HepG2 (cell line): ENCODE measurements around the gene OTOP1.

Experiments
- CHD4 ChIP-seq: fragments of 200-600 bp; sonication (generic); IDR thresholded peaks from 2 replicates; pipeline ENCODE4 v1.7.0; 2017; ENCODE audit warnings: mild to moderate bottlenecking, low read length, borderline replicate concordance
- TF ChIP-seq, protein P1 (sequence below): sonication (generic); formaldehyde crosslinking; IDR thresholded peaks from 2 replicates; pipeline ENCODE4 v1.4.0; 2020; ENCODE audit warnings: missing genetic modification reagents

DNA sequence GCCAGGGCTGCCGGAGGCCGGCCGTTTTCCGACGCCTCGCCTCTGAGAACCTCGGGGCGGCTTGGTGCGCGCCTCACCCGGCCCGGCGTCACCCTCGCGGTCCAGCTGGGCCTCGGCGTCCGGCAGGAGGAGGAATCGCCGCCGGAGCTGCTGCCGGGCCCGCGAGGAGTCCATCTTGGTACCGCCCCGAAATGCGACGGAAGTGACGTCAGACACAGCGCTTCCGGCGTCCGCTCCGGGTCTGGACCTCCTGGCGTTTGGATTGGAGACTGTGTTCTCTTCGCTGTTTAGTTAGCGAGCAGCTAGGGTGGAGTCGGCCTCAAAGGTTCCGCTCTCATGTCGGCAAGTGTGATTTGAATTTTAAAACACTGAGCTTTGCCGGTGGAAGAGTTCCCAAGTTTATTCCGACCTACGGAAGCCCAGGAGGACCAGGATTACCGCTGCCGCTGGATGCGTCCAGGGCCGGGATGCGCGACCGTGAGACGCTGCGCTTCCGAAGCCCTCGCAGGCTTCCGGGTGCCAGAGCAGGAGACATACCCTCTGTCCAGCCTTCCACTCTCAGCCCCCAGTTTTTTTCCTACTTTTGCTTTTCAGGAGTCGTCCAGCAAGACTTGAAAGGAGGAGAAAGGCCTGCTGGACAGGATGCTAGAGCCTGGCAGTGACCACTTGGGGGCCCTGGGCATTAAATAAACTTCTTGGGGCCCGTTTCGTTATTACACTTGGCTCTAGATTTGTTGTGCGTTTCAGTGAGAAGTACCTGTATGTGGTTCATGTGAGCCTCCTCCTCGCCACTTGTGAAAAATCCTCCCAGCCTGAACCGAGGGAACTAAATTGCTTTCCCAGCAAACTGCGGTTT is 21.5 kb upstream of the OTOP1 start, which contains the start of gene TMEM128:
- TF ChIP-seq CHD4 = no peak
- TF ChIP-seq, protein P1, sequence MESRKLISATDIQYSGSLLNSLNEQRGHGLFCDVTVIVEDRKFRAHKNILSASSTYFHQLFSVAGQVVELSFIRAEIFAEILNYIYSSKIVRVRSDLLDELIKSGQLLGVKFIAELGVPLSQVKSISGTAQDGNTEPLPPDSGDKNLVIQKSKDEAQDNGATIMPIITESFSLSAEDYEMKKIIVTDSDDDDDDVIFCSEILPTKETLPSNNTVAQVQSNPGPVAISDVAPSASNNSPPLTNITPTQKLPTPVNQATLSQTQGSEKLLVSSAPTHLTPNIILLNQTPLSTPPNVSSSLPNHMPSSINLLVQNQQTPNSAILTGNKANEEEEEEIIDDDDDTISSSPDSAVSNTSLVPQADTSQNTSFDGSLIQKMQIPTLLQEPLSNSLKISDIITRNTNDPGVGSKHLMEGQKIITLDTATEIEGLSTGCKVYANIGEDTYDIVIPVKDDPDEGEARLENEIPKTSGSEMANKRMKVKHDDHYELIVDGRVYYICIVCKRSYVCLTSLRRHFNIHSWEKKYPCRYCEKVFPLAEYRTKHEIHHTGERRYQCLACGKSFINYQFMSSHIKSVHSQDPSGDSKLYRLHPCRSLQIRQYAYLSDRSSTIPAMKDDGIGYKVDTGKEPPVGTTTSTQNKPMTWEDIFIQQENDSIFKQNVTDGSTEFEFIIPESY (CRISPR knock-in tag) = peak; percentile 47; the same call in 1 of the 2 replicates
